GM18505 (cell line): Measurements from ENCODE around the gene CDS2.

Experiments used
- ATAC-seq: cut with Tn5 transposase; IDR thresholded peaks from one replicate; pipeline ENCODE4 v1.9.1; 2021; ENCODE audit not compliant: unreplicated experiment
- POLR2A ChIP-seq: IDR thresholded peaks from 4 replicates; pipeline ENCODE4 v1.6.1; 2011; ENCODE audit warnings: borderline replicate concordance; ENCODE audit not compliant: insufficient read depth, insufficient read length; ENCODE audit errors: extremely low read depth

CDS2 gene

GRCh38 chr20:5133998-5134397, 7.2 kb downstream of the CDS2 start:
- no peak for ATAC-seq
- no peak for TF ChIP-seq POLR2A

DNA sequence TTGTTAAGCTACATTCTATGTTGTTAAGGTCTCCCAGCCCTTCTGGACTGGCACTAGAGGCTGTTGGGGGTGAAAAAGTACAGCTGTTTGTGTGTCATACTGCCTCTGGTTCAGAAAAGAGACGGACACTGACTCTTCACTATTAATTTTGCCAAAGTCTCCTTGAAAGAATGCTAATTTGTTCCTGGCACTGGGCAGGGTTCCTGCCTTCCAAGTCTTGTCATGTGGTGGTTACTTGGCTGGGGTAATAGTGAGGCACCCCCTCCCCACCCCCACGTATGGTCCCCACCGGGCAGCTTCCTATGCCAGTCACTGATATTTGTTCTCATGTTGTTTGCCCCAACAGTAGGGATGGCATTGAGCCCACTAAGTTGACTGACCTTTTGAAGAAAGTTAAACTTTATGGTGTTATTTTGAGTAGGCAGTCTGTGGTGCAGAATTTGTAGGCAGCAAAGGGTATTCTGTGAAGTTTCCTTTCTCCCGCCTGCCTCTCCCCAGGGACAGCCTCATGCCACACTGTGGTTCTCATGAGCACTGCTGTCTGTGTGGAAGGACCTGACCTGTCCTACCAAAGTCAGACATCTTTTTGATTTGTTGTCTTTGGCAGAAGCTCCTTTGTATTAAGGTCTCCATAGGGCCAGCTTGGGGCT, 8.7 kb downstream of the CDS2 start:
- no peak for TF ChIP-seq POLR2A
- ATAC-seq = no peak

- no peak for ATAC-seq
- TF ChIP-seq POLR2A = no peak
These were observed 9.3 kb downstream of the CDS2 start for GRCh38 chr20:5136096-5136495.

DNA sequence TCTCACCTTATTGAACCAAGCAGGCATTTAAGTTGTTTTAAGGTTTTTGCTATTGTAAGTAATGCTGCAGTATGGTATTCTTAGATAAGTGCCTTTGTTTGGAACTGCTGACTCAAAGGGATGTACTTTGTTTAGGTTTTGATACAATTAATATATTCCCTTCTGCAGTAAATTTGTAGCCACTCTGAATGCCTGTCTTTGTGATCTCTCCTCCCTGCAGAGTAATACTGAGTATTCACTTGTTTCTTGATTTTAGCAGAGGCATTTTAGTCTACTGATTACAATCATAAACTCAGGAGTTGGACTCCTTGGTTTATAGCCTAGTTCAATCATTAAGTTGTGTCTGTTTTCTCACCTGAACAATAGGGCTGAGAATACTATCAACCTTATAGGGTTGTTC, 13.4 kb downstream of the CDS2 start:
- no peak for ATAC-seq
- TF ChIP-seq POLR2A = no peak

DNA sequence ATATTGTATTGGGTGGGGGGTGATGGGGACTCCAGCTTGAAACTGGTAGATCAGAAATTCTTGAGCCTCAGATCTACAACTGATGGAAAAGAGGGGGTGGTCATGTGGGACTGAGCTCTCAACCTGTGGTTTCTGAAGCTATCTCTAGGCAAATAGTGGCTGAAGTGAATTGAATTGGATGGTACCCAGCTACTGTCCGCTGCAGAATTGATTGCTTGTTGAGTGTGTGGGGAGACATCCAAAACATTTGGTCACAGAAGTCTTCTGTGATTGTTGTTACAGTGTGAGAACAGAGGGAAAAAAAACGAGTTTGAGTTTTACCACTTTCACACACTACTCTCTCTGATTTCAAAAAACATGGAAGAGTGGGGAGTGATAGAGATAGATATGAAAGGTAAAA, 14.8 kb downstream of the CDS2 start:
- no peak for TF ChIP-seq POLR2A

DNA sequence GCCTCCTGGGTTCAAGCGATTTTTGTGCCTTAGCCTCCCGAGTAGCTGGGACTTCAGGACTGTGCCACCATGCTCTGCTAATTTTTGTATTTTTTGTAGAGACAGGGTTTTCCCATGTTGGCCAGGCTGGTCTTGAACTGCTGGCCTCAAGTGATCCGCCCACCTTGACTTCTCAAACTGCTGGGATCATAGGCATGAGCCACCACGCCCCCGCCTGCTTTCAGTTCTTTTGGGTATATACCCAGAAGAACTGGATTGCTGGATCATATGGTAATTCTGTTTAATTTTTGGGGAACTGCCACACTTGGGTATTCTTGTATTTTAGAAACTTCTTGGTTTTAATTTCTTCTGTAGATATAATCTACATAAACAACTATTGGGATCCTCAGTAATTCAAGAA, 17.0 kb downstream of the CDS2 start:
- no peak for ATAC-seq

More for the DNA sequence above, 14.8 kb downstream of the CDS2 start:
- ATAC-seq = no peak

DNA sequence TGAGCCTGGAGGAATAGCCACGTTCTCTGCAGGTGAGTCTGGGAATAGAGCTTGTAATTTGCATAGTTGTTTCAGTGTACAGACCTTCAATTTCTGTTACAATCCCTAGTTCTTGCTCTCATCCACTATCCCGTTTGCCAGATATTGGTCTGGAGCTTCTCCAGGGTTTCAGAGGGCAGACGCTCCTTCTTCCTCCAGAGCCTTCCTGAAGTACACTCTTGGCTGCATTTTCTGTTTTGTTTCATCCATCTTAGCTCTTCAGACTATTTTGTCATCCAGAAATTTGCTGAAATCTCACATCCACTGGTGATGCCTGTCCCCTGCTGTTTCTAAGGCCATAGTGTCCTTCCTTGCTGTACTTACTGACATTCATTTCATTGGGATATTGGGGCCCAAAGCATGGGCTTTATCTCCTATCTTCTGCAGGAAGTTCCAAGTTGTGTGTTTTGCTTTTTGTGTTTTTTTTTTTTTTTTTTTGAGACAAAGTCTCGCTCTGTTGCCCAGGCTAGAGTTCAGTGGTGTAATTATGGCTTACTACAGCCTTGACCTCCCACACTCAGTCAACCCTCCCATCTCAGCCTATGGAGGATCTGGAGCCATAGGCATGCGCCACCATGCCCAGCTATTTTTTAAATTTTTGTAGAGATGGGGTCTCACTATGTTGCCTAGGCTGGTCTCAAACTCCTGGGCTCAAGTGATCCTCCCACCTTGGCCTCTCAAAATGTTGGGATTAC, 18.7 kb downstream of the CDS2 start:
- TF ChIP-seq POLR2A = no peak
- no peak for ATAC-seq

More for the DNA sequence above, 17.0 kb downstream of the CDS2 start:
- no peak for TF ChIP-seq POLR2A

- no peak for TF ChIP-seq POLR2A
- no peak for ATAC-seq
These were observed 19.4 kb downstream of the CDS2 start for GRCh38 chr20:5146099-5146668.

DNA sequence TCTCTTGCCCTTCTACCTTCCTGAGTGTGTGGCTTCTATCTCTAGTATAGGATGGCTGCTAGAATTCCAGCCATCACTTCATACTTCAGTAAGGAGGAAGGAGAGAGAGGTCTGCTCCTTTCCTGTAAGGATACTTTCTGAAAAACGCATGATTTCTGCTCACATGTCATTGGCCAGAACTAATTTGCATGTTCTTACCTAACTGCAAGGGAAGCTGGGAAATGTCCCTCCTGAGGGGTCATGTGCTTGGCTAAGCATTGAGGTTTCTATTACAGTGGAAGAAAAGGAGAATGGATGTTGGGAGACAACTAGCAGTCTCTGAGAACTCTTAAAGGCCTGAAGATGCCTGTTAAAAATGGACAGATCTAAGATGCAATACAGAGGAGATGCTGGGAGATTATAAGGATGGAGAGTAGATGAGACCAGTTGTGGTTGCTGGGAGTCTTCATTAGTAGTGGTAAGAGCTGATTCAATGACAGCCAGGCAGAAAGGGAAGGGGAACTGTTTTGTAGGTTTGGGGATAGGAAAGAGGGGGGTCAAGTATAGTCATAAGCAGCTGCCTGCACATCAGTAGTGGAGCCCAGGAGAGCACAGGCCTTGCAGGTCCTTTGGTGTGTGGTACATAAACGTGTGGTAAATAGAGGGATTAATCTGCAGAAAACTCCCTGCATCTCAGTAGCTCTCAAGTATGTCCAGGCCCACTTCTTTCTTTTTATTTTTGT, 20.2 kb downstream of the CDS2 start:
- no peak for TF ChIP-seq POLR2A
- ATAC-seq = no peak

DNA sequence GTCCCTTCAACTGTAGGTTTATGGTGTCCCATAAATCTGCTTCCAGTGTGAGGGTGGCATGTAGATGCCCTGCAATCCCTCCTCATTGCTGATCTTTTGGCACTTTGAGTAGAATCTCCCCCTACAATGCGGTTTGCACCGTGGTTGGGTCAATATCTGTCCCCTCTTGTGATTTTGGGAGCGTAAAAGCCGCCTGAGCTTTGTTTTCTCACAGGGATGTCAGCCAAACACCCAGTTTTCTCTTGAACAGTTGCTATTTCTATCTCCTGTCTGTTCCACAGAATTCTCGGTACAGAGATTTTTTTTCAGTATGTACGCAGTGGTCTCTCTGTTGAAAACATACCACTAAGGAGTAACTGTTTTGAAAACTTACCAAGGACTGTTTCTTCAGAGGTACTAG, 21.8 kb downstream of the CDS2 start:
- no peak for TF ChIP-seq POLR2A

GRCh38 chr20:5149892-5150225, 23.1 kb downstream of the CDS2 start:
- no peak for ATAC-seq
- no peak for TF ChIP-seq POLR2A

More for the DNA sequence above, 21.8 kb downstream of the CDS2 start:
- no peak for ATAC-seq

DNA sequence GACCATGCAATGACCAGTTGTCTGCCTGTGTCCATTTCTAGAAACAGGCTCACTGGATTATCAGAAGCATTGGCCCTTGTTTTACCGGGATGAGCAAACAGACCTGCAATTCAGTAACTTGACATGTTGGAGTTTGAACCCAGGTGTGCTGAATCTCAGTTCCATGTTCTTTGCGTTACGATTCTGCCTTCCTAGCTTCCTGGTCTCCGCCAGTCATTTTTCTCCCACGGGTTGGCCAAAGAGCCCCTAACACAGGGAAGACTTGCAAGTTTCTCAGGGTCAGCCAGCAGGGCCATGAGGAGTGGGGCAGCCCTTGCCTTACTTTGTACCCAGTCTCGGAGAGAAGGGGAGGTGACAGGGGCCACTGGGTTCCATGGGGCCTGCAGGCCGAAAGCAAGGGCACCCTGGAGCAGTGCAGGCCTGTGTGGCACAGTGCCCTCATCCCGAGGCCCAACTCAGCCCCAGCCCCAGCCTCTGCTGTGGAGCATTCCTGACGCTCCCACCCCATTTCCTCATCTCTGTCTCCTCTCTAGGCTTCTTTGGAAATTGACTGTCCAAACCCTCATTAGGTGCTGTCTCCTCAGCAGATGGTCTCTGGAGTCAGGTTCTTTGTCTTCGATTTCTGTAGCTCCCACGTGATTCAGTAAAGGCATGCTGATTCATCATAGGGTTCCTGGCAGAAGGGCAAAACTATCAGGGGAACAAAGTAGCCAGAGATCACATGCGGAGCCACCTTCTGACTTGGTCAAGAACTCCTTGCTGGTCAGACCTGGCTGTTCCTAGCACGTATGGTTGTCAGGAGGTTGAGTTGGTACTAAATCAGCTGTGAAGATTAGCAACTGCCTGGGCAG, 23.6 kb downstream of the CDS2 start:
- ATAC-seq = no peak
- TF ChIP-seq POLR2A = no peak

GRCh38 chr20:5153152-5153467, 26.3 kb downstream of the CDS2 start:
- no peak for TF ChIP-seq POLR2A
- ATAC-seq = no peak
